Erythroblast (primary cell): ENCODE measurements around the gene OSM.
A peak's percentile ranks its signal among the peaks of the same experiment; 100 is the strongest.

ENCODE experiments used
- GATA1 ChIP-seq: IDR thresholded peaks from 2 replicates; pipeline ENCODE4 v1.6.1; 2011; ENCODE audit warnings: low read depth, mild to moderate bottlenecking, control low read depth, low read length, moderate library complexity
- POLR2A ChIP-seq: IDR thresholded peaks from 2 replicates; pipeline ENCODE4 v1.6.1; 2011; ENCODE audit warnings: mild to moderate bottlenecking, low read length

- peak; percentile 29 for TF ChIP-seq POLR2A
- TF ChIP-seq GATA1, result no peak
Observed at GRCh38 chr22:30261134-30261533, 5.5 kb downstream of the OSM start.
